A673 (cell line): ENCODE data around the gene UBE2J2. TPM values are rescaled to one million over a fixed set of nuclear protein-coding genes. Genes with fewer than 3 reads are reported as not detected.

ENCODE experiments used
- BruUV-seq: library from RNA; stranded (reverse); fragments of 400-500 nt; replicated peaks from 2 replicates; lab custom pipeline; 2021; lab: Mats Ljungman, UMichigan
- CTCF ChIA-PET: fragments of 300-600 bp; sonication (Branson Sonifier 250); formaldehyde crosslinking; loops from one replicate; lab custom pipeline; 2022; ENCODE audit warnings: antibody characterized with exemption; lab: Charles Lee
- POLR2A ChIA-PET: fragments of 300-600 bp; sonication (Branson Sonifier 250); formaldehyde crosslinking; loops from one replicate; lab custom pipeline; 2022; ENCODE audit warnings: antibody characterized with exemption; ENCODE audit not compliant: low non-redundant PET; lab: Charles Lee
- DNase-seq: peaks from one replicate; pipeline ENCODE4 v3.0.0-alpha.2; 2015; ENCODE audit warnings: low spot score
- H3K27ac ChIP-seq: fragments of 200-600 bp; sonication (generic); 2 replicates; pipeline ENCODE4 v1.5.1; 2016; ENCODE audit warnings: mixed run types, low read depth, mild to moderate bottlenecking, mixed read lengths, antibody characterized with exemption, low read length; ENCODE audit not compliant: poor library complexity, severe bottlenecking
- H3K27me3 ChIP-seq: fragments of 200-600 bp; sonication (generic); replicated peaks from 2 replicates; pipeline ENCODE4 v1.6.1; 2017; ENCODE audit warnings: mixed run types, low read depth, mild to moderate bottlenecking, mixed read lengths, antibody characterized with exemption, low read length; ENCODE audit not compliant: insufficient read depth, poor library complexity
- H3K36me3 ChIP-seq: fragments of 200-600 bp; sonication (generic); 2 replicates; pipeline ENCODE4 v1.6.1; 2016; ENCODE audit warnings: mixed run types, mild to moderate bottlenecking, mixed read lengths, antibody characterized with exemption, low read length; ENCODE audit not compliant: insufficient read depth, poor library complexity, severe bottlenecking
- H3K4me1 ChIP-seq: fragments of 200-600 bp; sonication (generic); 2 replicates; pipeline ENCODE4 v1.6.1; 2017; ENCODE audit warnings: mixed run types, mild to moderate bottlenecking, mixed read lengths, antibody characterized with exemption, low read length; ENCODE audit not compliant: insufficient read depth, poor library complexity, severe bottlenecking
- H3K4me3 ChIP-seq: fragments of 200-600 bp; sonication (generic); 2 replicates; pipeline ENCODE4 v1.5.1; 2016; ENCODE audit warnings: low read depth, mixed run types, mild to moderate bottlenecking, mixed read lengths, low read length; ENCODE audit not compliant: poor library complexity, severe bottlenecking
- H3K9me3 ChIP-seq: fragments of 200-600 bp; sonication (generic); 2 replicates; pipeline ENCODE4 v1.6.1; 2016; ENCODE audit warnings: mixed run types, low read depth, mild to moderate bottlenecking, mixed read lengths, antibody characterized with exemption, low read length; ENCODE audit not compliant: poor library complexity, severe bottlenecking
- EZH2 ChIP-seq: fragments of 200-600 bp; sonication (generic); IDR thresholded peaks from 2 replicates; pipeline ENCODE4 v1.6.1; 2017; ENCODE audit warnings: borderline replicate concordance, low read depth, mild to moderate bottlenecking, mixed read lengths, antibody characterized with exemption, low read length; ENCODE audit not compliant: poor library complexity, severe bottlenecking
- intact Hi-C: fragments of 100-400 bp; cut with micrococcal nuclease; formaldehyde crosslinking; loops from one replicate; pipeline ENCODE4 v1.10.0; 2022; ENCODE audit not compliant: unreplicated experiment
- total RNA-seq: library from RNA; stranded (reverse); gene quantifications from 2 replicates; pipeline ENCODE4 v1.2.3, GENCODE V29; 2021
- TF ChIP-seq, protein P1 (sequence below): fragments of 300-800, 200-600 bp; sonication (generic); conservative IDR thresholded peaks from 2 replicates; pipeline ENCODE4 v1.5.1; 2017; ENCODE audit warnings: low read depth, mild to moderate bottlenecking, antibody characterized with exemption, low read length, moderate library complexity, mixed read lengths

The UBE2J2 gene
- total RNA-seq, 1 experiment from 2014 or later, result 92.8 TPM

DNA sequence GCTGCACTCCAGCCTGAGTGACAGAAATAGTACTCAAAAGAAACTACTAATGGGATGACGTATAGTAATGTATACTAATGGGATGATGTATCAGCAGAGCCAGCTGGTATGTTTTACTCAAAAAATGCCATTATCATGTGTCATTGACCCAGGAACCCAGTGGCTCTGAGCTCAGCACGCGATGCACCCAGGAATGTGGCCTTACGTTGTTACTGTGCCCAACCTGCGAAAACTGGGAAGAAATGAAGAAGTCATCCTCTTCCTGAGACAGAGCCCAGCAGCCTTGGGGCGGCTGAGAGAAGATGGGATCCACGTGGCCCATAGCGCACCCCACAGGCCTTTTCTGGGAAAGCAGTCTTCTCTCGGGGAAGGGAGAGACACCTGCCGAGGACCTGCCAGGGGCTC lies 8.8 kb downstream of the UBE2J2 start:
- Histone ChIP-seq H3K4me3 (no peak overlapping the region), H3K36me3 (peaks cover 51% of the 10 kb centered on the region), H3K27me3 (no peaks in the 10 kb centered on the region), H3K4me1 (no peaks in the 10 kb centered on the region), H3K27ac (no peak overlapping the region), H3K9me3 (no peaks in the 10 kb centered on the region)
- no peak for TF ChIP-seq EZH2
- TF ChIP-seq, protein P1, sequence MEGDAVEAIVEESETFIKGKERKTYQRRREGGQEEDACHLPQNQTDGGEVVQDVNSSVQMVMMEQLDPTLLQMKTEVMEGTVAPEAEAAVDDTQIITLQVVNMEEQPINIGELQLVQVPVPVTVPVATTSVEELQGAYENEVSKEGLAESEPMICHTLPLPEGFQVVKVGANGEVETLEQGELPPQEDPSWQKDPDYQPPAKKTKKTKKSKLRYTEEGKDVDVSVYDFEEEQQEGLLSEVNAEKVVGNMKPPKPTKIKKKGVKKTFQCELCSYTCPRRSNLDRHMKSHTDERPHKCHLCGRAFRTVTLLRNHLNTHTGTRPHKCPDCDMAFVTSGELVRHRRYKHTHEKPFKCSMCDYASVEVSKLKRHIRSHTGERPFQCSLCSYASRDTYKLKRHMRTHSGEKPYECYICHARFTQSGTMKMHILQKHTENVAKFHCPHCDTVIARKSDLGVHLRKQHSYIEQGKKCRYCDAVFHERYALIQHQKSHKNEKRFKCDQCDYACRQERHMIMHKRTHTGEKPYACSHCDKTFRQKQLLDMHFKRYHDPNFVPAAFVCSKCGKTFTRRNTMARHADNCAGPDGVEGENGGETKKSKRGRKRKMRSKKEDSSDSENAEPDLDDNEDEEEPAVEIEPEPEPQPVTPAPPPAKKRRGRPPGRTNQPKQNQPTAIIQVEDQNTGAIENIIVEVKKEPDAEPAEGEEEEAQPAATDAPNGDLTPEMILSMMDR, result peak; percentile 53
- intact Hi-C loops, result no loop called here
- ChIA-PET POLR2A (no interaction called here), CTCF (no interaction called here)
- no TSS peak for BruUV-seq
- peak; percentile 60 for DNase-seq

DNA sequence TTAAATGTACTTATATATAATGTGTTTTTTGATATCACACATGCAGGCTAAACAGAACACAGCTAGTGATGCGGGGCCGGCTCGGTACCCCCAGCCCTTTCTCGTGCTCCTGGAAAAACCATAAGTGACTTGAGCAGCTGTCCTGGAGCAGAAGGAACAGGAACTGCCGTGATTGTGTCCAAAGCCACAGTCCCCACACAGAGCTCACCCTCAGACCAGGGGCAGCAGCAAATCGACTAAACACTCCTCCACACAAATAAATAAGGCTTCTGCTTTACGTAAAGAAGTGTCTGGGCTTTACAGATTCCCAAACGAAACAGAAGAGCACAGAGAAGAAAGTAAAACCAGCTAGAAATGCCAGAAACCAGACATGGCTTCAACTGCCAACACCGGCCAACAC lies 9.6 kb downstream of the UBE2J2 start:
- DNase-seq, result no peak
- H3K27ac ChIP-seq, result no peak overlapping the region
- peaks cover 51% of the 10 kb centered on the region for H3K36me3 ChIP-seq
- H3K4me3 ChIP-seq, result no peak overlapping the region
- BruUV-seq, result no TSS peak
- no peaks in the 10 kb centered on the region for H3K9me3 ChIP-seq
- H3K4me1 ChIP-seq, result no peaks in the 10 kb centered on the region
- intact Hi-C loops, result no loop called here
- POLR2A ChIA-PET, result no interaction called here
- CTCF ChIA-PET, result interaction anchor here (0.6 kb wide), 1 partner anchor 37 kb away, joined by 6 read pairs; no protein-coding TSS in a partner anchor
- TF ChIP-seq, protein P1, result no peak
- TF ChIP-seq EZH2, result no peak
- H3K27me3 ChIP-seq, result no peaks in the 10 kb centered on the region

DNA sequence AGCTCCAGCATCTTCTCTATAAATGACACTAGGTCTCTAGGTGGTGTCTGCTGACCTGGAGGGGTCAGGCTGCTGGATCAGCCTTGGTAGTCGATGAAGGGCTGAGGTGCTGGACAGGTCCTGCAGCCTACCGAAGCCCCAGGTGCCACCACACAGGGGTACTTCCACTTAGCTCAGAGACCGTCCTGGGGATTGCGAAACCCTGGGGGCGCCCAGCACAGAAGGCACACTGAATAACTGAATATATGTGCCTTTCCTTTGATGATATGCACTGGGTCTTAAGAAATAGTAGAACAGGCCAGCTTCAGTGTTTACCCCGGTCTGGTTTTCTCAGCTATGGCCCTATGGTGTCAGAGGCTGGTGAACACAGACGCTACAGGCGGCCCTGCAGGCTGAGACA lies 10.9 kb downstream of the UBE2J2 start:
- ChIA-PET CTCF (no interaction called here), POLR2A (no interaction called here)
- H3K27me3 ChIP-seq, result no peaks in the 10 kb centered on the region
- no peak overlapping the region for H3K27ac ChIP-seq
- BruUV-seq, result no TSS peak
- DNase-seq, result no peak
- H3K9me3 ChIP-seq, result no peaks in the 10 kb centered on the region
- no peaks in the 10 kb centered on the region for H3K4me1 ChIP-seq
- H3K4me3 ChIP-seq, result no peak overlapping the region
- peaks cover 47% of the 10 kb centered on the region for H3K36me3 ChIP-seq
- intact Hi-C loops, result no loop called here
- TF ChIP-seq, protein P1, result no peak
- no peak for TF ChIP-seq EZH2
